ENCODE data around the gene ANK2. TPM values are rescaled to one million over a fixed set of nuclear protein-coding genes. Genes with fewer than 3 reads are reported as not detected.

ANK2 gene
- total RNA-seq, 4 donors from 2014 or later = 74.2 to 127 (median 87.5) TPM

DNA sequence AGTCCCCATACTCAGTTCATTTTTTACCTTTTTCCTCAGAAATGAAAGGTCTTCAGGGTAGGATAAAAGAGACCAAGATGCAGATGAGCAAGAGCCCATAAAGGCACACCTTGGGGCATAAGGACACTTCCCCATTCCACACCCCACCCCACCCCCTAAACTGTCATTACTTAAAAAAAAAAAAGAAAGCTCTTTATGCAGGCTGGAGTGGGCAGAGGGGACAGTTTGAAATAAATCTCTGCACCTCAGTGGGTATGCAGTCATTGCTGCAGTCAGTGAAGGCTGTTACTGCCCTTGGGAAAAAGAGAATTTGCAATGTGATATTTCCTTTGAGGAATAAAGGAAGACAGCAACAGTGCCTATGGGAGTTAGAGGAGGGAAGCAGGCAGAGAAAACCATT, 137.5 kb downstream of the ANK2 start:
- Histone ChIP-seq H3K27me3 (no peaks in the 10 kb centered on the region), H3K27ac (no peak overlapping the region), H3K9me3 (no peaks in the 10 kb centered on the region), H3K4me1 (peaks cover 15 to 25% of the 10 kb centered on the region in 2 donors), H3K36me3 (no peaks in the 10 kb centered on the region), H3K4me3 (no peak overlapping the region)
- intact Hi-C loops (cut with DNase I; ENCODE audit: low total_unique reads) (no loop called here), in situ Hi-C loops (cut with MboI; ENCODE audit: low sequenced_read_pairs in 4 of 4) (no loop called here)
- TF ChIP-seq, protein P1, sequence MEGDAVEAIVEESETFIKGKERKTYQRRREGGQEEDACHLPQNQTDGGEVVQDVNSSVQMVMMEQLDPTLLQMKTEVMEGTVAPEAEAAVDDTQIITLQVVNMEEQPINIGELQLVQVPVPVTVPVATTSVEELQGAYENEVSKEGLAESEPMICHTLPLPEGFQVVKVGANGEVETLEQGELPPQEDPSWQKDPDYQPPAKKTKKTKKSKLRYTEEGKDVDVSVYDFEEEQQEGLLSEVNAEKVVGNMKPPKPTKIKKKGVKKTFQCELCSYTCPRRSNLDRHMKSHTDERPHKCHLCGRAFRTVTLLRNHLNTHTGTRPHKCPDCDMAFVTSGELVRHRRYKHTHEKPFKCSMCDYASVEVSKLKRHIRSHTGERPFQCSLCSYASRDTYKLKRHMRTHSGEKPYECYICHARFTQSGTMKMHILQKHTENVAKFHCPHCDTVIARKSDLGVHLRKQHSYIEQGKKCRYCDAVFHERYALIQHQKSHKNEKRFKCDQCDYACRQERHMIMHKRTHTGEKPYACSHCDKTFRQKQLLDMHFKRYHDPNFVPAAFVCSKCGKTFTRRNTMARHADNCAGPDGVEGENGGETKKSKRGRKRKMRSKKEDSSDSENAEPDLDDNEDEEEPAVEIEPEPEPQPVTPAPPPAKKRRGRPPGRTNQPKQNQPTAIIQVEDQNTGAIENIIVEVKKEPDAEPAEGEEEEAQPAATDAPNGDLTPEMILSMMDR (IDR thresholded peaks at IDR 0.05 in 4 of 5, conservative IDR thresholded peaks at IDR 0.05 in 1 of 5) = no peak
- TF ChIP-seq POLR2A (IDR thresholded peaks at IDR 0.05) = no peak
- DNase-seq = no peak
- ATAC-seq = no peak

DNA sequence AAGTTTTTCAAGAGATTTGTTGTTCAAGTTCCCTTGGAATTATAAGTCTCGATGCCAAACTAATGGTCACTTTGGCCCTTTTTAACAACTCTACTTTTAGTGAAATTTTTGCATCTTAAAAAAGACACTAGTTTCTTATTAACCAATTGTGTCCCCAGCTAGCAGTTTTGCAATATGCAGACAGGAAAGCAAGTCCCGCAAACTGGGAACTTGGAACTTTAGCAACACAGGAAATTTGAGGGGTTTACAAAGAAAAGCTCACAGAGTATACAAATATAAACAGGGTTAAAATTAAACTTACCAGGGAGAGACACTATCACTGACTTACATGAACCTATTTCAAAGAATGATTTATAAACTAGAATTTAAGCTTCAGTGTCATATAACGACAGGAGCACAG, 137.9 kb downstream of the ANK2 start:
- intact Hi-C loops (cut with DNase I; ENCODE audit: low total_unique reads) = no loop called here
- Histone ChIP-seq H3K9me3 (no peaks in the 10 kb centered on the region), H3K27ac (no peak overlapping the region), H3K27me3 (no peaks in the 10 kb centered on the region), H3K4me1 (peaks cover 12 to 22% of the 10 kb centered on the region in 2 donors), H3K4me3 (no peak overlapping the region), H3K36me3 (no peaks in the 10 kb centered on the region)
- DNase-seq = no peak
- TF ChIP-seq, protein P1 (IDR thresholded peaks at IDR 0.05 in 4 of 5, conservative IDR thresholded peaks at IDR 0.05 in 1 of 5) = no peak
- no peak for TF ChIP-seq POLR2A (IDR thresholded peaks at IDR 0.05)
- in situ Hi-C loops (cut with MboI; ENCODE audit: low sequenced_read_pairs in 4 of 4) = no loop called here
- ATAC-seq = no peak

DNA sequence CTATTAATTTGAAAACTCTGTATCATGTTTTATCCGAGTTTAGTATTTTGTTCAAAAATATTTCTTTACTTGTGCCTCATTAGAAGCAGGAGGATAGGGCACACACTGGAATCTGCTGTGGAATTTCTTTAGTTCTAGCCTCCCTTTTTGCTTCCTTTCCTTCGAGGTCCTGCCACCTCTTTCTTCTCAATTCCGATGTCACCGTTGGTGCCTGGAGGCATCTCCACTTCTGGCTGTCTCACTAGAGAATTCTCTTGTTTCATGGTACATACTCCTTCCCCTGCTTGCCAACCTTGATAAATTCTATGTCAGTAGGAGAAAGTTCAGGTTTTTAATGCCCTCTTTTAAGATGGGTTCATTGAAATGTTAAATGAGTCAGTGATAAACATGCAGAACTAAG, 140.1 kb downstream of the ANK2 start:
- Histone ChIP-seq H3K36me3 (no peaks in the 10 kb centered on the region), H3K27me3 (no peaks in the 10 kb centered on the region), H3K27ac (no peak overlapping the region), H3K4me3 (no peak overlapping the region), H3K9me3 (no peaks in the 10 kb centered on the region), H3K4me1 (peaks cover 6% of the 10 kb centered on the region in 2 donors)
- intact Hi-C loops (cut with DNase I; ENCODE audit: low total_unique reads) = no loop called here
- ATAC-seq (no peak), DNase-seq (no peak)
- TF ChIP-seq, protein P1 (IDR thresholded peaks at IDR 0.05 in 4 of 5, conservative IDR thresholded peaks at IDR 0.05 in 1 of 5) = no peak
- no peak for TF ChIP-seq POLR2A (IDR thresholded peaks at IDR 0.05)
- in situ Hi-C loops (cut with MboI; ENCODE audit: low sequenced_read_pairs in 4 of 4) = no loop called here

DNA sequence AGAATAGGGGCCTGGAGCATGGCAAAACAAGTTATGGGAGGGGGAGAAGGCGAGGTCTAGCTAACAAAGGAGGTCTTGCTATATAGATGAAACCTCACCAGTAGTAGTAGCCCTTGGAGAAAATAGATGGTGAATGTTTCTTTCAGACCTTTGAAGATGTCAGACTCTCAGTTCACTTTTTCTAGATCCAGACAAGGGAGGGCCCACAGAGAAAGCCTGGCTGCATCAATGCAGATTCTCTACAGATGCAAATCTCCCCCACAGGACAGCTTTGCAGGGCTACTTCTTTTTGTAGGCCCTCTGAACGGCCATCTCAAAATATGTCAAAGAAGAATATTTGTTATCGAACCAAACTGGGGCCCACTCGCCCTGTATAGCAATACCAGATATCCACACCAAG, 159.7 kb downstream of the ANK2 start:
- H3K9me3 ChIP-seq = no peaks in the 10 kb centered on the region
- H3K27ac ChIP-seq = no peak overlapping the region
- no peak for ATAC-seq
- intact Hi-C loops (cut with DNase I; ENCODE audit: low total_unique reads) (no loop called here), in situ Hi-C loops (cut with MboI; ENCODE audit: low sequenced_read_pairs in 4 of 4) (loop anchor here in 1 of 4 donors (25.0 kb wide), 1 partner anchor 97 kb away; no protein-coding TSS in a partner anchor)
- no peak for DNase-seq
- no peak overlapping the region for H3K4me3 ChIP-seq
- TF ChIP-seq, protein P1 (IDR thresholded peaks at IDR 0.05 in 4 of 5, conservative IDR thresholded peaks at IDR 0.05 in 1 of 5) = no peak
- TF ChIP-seq POLR2A (IDR thresholded peaks at IDR 0.05) = no peak
- no peaks in the 10 kb centered on the region for H3K4me1 ChIP-seq
- no peaks in the 10 kb centered on the region for H3K27me3 ChIP-seq
- H3K36me3 ChIP-seq = no peaks in the 10 kb centered on the region
